NT2/D1 (cell line): ENCODE measurements around the gene C17orf100.

Experiments used
- SUZ12 ChIP-seq: IDR thresholded peaks from 2 replicates; pipeline ENCODE4 v1.6.1; 2011; ENCODE audit not compliant: insufficient read length, insufficient read depth; ENCODE audit errors: extremely low read depth
- YY1 ChIP-seq: IDR thresholded peaks from 2 replicates; pipeline ENCODE4 v1.6.1; 2011; ENCODE audit not compliant: insufficient read length, insufficient read depth

DNA sequence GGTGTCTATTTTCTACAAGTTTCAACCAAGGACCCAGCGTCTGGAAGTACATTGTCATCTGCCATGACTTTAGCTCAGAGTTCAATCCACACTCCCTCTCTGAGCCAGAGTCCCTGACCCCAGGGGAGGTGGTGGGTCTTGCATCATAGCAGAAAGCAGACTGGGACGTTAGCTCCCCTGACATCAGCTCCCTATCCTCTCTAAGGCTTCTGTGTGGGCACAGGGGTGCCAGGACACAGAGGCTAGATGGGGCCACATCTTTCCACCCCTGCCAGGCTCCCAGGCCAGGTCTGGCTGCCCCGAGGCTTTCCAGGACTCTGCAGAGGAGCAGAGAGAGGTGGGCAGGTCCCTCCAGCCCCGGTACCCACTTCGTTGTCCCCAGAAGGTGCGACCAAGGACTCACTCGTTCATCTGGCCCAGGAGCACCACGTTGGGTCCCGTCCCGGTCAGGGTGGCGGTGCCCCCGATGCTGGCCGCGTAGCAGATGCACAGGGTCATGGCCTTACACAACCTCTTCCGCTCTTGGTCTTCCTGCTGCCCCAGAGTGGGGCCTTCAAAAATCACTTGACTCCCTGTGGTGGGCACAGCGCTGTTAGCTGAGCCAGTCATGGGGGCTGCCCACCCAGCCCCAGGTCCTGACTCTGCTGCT, 51.1 kb downstream of the C17orf100 start:
- TF ChIP-seq SUZ12 = no peak
- TF ChIP-seq YY1 = no peak
